ENCODE results near the gene NR1H4.

GRCh38 chr12:100593490-100593889 lies 119.8 kb downstream of the NR1H4 start:
- no peak for TF ChIP-seq CTCF (IDR thresholded peaks at IDR 0.05)
- no peak for TF ChIP-seq POLR2A (IDR thresholded peaks at IDR 0.05)
